ENCODE results near the gene CD300A. TPM values are rescaled to one million over a fixed set of nuclear protein-coding genes. Genes with fewer than 3 reads are reported as not detected.

Gene CD300A
- total RNA-seq, 2 donors from 2014 or later = 2.9 to 5.7 TPM

DNA sequence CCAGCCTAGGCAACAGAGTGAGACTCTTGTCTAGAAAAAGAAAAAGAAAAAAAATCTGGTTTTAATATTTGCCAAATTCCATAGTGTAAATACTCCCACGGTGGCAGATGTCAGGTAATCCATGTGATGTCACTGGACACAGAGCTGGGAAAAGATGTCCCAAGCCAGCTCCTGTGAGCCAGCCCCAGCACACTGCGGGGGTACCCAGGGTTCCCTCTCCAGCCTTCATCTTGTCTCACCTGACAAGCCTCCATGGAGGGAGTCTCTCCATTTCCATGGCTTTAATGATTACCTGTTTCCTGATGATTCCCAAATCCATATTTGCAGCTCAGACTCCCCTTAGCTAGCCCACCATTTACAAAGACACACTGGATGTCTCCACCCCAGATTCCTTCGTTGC is 60.2 kb downstream of the CD300A start:
- ATAC-seq (no peak), DNase-seq (no peak)
- intact Hi-C loops (cut with DNase I) = no loop called here

DNA sequence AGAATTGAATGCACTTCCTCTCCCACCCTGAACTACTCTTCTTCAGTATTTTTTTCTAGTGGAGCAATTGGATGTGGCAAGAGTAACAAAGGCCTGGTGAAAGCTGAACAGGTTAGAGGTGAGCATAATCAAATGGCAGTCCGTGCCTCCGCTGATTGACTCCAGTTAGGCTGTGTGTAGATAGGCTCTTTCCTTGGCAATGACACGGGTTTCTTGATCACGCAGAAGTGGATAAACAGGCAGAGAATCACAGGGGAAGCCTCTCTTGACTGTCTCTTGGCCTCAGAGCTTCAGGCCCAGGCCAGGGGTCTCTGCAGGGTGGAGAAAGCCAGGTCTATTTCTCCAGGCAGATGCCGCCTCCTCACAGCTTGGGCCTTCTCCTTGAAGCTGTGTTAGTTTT is 60.6 kb downstream of the CD300A start:
- ATAC-seq (no peak), DNase-seq (no peak)
- intact Hi-C loops (cut with DNase I) = no loop called here

DNA sequence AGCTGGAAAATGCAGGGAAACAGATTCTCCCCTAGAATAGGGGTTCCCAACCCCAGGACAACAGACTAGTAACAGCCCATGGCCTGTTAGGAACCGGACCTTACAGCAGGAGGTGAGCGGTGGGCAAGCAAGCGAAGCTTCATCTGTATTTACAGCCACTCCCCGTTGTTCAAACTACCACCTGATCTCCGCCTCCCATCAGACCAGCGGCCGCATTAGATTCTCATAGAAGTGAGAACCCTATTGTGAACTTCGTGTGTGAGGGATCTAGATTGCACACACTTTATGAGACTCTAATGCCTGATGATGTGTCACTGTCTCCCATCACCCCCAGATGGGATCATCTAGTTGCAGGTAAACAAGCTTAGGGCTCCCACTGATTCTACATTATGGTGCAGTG is 61.3 kb downstream of the CD300A start:
- DNase-seq (no peak), ATAC-seq (no peak)
- intact Hi-C loops (cut with DNase I) = no loop called here

DNA sequence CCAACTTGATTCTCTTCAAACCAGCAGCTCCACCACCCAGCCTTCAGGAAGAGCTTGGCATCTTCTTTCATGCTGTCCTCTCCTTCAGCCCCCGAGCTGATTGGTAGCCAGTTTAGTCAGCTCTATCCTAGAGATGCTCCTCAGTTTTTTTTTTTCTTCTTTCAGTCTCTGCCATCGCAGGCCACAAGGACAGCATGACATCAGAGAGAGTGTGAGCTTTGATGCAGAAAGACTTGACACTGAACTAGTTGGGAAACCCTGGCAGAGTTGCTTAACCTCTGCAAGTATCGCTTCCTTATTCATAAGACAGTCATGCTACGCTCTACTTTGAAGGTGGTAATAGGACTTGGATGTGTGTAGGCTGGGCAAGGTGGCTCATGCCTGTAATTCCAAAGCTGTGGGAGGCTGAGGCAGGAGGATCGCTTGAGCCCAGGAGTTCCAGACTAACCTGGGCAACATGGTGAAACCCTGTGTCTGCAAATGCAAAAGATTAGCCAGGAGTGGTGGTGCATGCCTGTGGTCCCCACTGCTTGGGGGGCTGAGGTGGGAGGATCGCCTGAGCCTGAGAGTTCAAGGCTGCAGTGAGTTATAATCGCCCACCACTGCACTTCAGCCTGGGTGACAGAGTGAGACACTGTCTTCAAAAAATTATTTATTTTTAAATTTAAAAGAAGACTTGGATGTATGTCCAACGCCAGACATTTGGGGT is 62.2 kb downstream of the CD300A start:
- peak; percentile 25 for DNase-seq
- peak; percentile 25 to 40 for ATAC-seq
- intact Hi-C loops (cut with DNase I) = no loop called here

DNA sequence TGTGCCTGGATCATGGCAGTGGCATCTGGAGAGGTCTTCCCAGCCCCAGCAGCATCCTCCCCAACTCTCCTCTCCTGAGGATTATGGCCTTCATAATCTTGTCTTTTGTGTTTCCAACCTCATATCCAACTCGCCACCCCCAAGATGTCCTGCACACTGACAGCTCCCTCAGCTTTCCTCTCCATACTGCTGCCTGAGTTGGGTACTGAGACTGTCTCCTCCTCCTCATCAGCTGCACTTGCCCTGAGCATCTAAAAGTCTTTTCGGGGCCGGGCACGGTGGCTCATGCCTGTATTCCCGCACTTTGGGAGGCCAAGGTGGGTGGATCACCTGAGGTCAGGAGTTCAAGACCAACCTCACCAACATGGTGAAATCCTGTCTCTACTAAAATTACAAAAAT is 62.8 kb downstream of the CD300A start:
- no peak for DNase-seq
- intact Hi-C loops (cut with DNase I) = no loop called here

DNA sequence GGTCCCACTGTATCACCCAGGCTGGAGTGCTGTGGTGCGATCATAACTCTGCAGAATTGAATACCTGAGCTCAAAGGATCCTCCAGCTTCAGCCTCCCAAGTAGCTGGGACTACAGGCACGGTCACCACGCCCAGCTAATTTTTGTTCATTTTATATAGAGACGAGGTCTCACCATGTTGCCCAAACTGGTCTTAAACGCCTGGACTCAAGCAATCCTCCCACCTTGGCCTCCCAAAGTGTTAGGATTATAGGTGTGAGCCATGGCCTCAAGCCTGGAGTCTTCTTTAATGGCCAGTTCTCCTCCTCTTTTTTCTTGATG is 64.4 kb downstream of the CD300A start:
- ATAC-seq (no peak), DNase-seq (no peak)
- intact Hi-C loops (cut with DNase I) = no loop called here

More for the DNA sequence above, 62.8 kb downstream of the CD300A start:
- ATAC-seq = no peak

DNA sequence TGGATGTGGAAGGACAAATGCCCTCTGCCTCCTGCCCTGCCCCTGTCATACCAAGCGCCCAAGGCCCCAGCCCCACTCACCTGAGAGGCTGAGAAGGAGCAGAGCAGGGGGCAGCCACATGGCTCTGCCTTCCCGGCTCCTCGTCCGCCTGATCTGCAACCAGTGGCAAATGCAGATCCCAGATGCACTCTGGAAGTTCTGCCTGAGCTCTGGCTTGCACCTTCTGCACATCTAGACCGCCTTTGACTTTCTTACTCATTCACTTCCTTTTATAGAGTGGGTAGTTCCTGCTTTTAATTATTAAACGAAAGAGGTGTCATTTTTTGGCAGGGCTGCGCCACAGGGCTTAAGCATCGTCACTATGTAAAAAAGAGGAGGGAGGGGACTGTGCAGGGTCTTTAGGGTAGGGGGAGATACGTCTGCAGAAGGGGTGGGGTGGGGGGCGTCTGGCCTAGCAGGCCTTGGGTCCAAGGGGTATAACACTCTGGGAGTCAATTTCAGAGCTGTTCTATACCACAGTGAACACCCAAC is 64.9 kb downstream of the CD300A start, which contains the start of gene CD300LB:
Gene CD300LB, minus strand, starts transcription at position 245 of the 531 bp plus-strand sequence. Its CDS starts 125 bp downstream, at position 120.
- ATAC-seq (peak; percentile 14 to 23), DNase-seq (peak; percentile 13)
- intact Hi-C loops (cut with DNase I) = no loop called here

DNA sequence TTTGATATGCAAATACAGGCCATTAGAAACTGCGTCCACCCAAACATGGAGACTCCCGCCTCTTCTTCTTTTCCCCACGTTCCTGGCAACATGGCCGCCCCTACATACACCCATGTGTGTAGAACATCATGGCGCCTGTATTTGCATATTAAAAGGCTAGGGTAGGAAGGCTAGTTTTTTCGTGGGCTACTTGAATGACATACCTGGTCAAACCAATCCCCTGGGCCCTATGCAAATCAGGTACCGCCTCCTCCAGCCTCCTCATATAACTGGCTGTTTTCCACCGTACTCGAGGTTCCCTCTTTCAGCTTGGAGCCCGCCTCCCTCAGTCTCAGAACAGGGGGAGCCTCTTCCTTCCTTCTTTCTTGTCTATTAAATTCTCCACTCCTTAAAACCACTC is 65.7 kb downstream of the CD300A start:
- ATAC-seq = peak; percentile 56 to 83
- peak; percentile 46 for DNase-seq
- intact Hi-C loops (cut with DNase I) = no loop called here

Other genes starting within 250 kb of the CD300A start
- not detected for gene DNAI2, start 192.4 kb upstream of the CD300A start, total RNA-seq
- 1 to 10 TPM in 1 of 2 donors, under 1 TPM in 1; 0.62 to 1.6 TPM for gene KIF19, start 140.4 kb upstream of the CD300A start, total RNA-seq
- gene BTBD17, start 104.8 kb upstream of the CD300A start, total RNA-seq = not detected
- under 1 TPM in 1 of 2 donors, not detected in 1; 0.15 TPM for gene GPR142, start 99.1 kb upstream of the CD300A start, total RNA-seq
- 10 to 100 TPM; 24.2 to 25.9 TPM for gene GPRC5C, start 34.5 kb upstream of the CD300A start, total RNA-seq
- under 1 TPM; 0.29 to 0.32 TPM for gene CD300LB, start 64.8 kb downstream of the CD300A start, total RNA-seq
- 1 to 10 TPM; 1.6 to 2.1 TPM for gene CD300C, start 79.5 kb downstream of the CD300A start, total RNA-seq
- not detected for gene CD300H, start 100.9 kb downstream of the CD300A start, total RNA-seq
- gene CD300LD, start 125.6 kb downstream of the CD300A start, total RNA-seq = not detected
- 1 to 10 TPM in 1 of 2 donors, under 1 TPM in 1; 0.65 to 1.4 TPM for gene CD300E, start 157.1 kb downstream of the CD300A start, total RNA-seq
- under 1 TPM; 0.41 to 0.44 TPM for gene CD300LF, start 246.3 kb downstream of the CD300A start, total RNA-seq